GM21515 (cell line): ENCODE measurements around the gene DIPK1B.
"Not testable (repeated sequence)": the region's sequence is repeated elsewhere in the genome, so short reads cannot be mapped to it uniquely, and the experiment has no call there.

ENCODE experiments used
- ATAC-seq: cut with Tn5 transposase; IDR thresholded peaks from one replicate; pipeline ENCODE4 v1.9.1; 2021; ENCODE audit not compliant: unreplicated experiment

DIPK1B gene

GRCh38 chr9:136697821-136698526 is 14.4 kb upstream of the DIPK1B start:
- ATAC-seq, result no peak

- no peak for ATAC-seq
These were observed 13.6 kb upstream of the DIPK1B start for GRCh38 chr9:136698635-136699246.

- no peak for ATAC-seq
These were observed 12.1 kb upstream of the DIPK1B start for GRCh38 chr9:136700304-136700703.

- ATAC-seq, result peak; percentile 57
These were observed 11.3 kb upstream of the DIPK1B start for GRCh38 chr9:136700959-136701667.

GRCh38 chr9:136701668-136702053 is 10.7 kb upstream of the DIPK1B start:
- ATAC-seq, result no peak

- no peak for ATAC-seq
These were observed 9.0 kb upstream of the DIPK1B start for GRCh38 chr9:136703276-136703860.

GRCh38 chr9:136704741-136705140 is 7.6 kb upstream of the DIPK1B start:
- not testable (repeated sequence) for ATAC-seq

- no peak for ATAC-seq
These were observed 6.8 kb upstream of the DIPK1B start for GRCh38 chr9:136705564-136705963.

GRCh38 chr9:136707011-136707410 is 5.4 kb upstream of the DIPK1B start:
- ATAC-seq, result no peak

- no peak for ATAC-seq
These were observed 4.4 kb upstream of the DIPK1B start for GRCh38 chr9:136707849-136708517.

- ATAC-seq, result no peak
These were observed 2.8 kb upstream of the DIPK1B start for GRCh38 chr9:136709454-136710109.

GRCh38 chr9:136710543-136710942 is 1.8 kb upstream of the DIPK1B start:
- no peak for ATAC-seq

GRCh38 chr9:136711219-136711648 is 1.1 kb upstream of the DIPK1B start:
- ATAC-seq, result not testable (repeated sequence)

GRCh38 chr9:136712690-136713544 is 545 bp downstream of the DIPK1B start:
- no peak for ATAC-seq

- ATAC-seq, result no peak
These were observed 1.2 kb downstream of the DIPK1B start for GRCh38 chr9:136713550-136713949.

- no peak for ATAC-seq
These were observed 1.9 kb downstream of the DIPK1B start for GRCh38 chr9:136714096-136714892.

GRCh38 chr9:136714893-136715274 is 2.5 kb downstream of the DIPK1B start:
- ATAC-seq, result no peak

- no peak for ATAC-seq
These were observed 5.0 kb downstream of the DIPK1B start for GRCh38 chr9:136717399-136717798.
